Natural killer cell (primary cell): ENCODE results near the gene FUT9. TPM values are rescaled to one million over a fixed set of nuclear protein-coding genes. Genes with fewer than 3 reads are reported as not detected.

Experiments
- ATAC-seq, 3 donors: fragments of 150-1000 bp in 2 of 3; fragments of 200-7000 bp in 1 of 3; cut with Tn5 transposase; 1 replicate in 1 of 3; 2 replicates in 2 of 3; pipeline ENCODE4 v1.10.0; 2021; ENCODE audit warnings: mild to moderate bottlenecking in 2 of 3, moderate library complexity in 2 of 3
- DNase-seq, 2 donors: peaks; one replicate each; pipeline versions ENCODE4 v3.0.0 to v3.0.0-alpha.2; 2013 to 2021; ENCODE audit warnings: mixed read lengths in 1 of 2
- H3K27ac ChIP-seq: one replicate; pipeline ENCODE4 v1.5.1; 2013; ENCODE audit warnings: mild to moderate bottlenecking, low read length
- H3K27me3 ChIP-seq: one replicate; pipeline ENCODE4 v1.6.1; 2013; ENCODE audit warnings: low read length; ENCODE audit not compliant: control insufficient read depth, insufficient read depth
- H3K36me3 ChIP-seq: one replicate; pipeline ENCODE4 v1.6.1; 2013; ENCODE audit warnings: low read length; ENCODE audit not compliant: control insufficient read depth, insufficient read depth
- H3K4me1 ChIP-seq: one replicate; pipeline ENCODE4 v1.6.1; 2013; ENCODE audit warnings: low read length; ENCODE audit not compliant: control insufficient read depth, insufficient read depth
- H3K4me3 ChIP-seq: one replicate; pipeline ENCODE4 v1.5.1; 2013; ENCODE audit warnings: low read length
- H3K9me3 ChIP-seq: one replicate; pipeline ENCODE4 v1.6.1; 2013; ENCODE audit warnings: low read length; ENCODE audit not compliant: control insufficient read depth, insufficient read depth
- H3K27ac Mint-ChIP-seq, 2 donors: one replicate each; pipeline ENCODE4 v1.8.0; 2022; ENCODE audit warnings: mild to moderate bottlenecking in 2 of 2, mixed read lengths in 2 of 2, moderate library complexity in 1 of 2
- H3K27me3 Mint-ChIP-seq, 2 donors: one replicate each; pipeline ENCODE4 v1.8.0; 2022; ENCODE audit warnings: low read depth in 2 of 2, mixed read lengths in 2 of 2
- H3K36me3 Mint-ChIP-seq: one replicate; pipeline ENCODE4 v1.8.0; 2022; ENCODE audit warnings: mixed read lengths
- H3K4me1 Mint-ChIP-seq, 2 donors: one replicate each; pipeline ENCODE4 v1.8.0; 2022; ENCODE audit warnings: mixed read lengths in 2 of 2
- H3K4me3 Mint-ChIP-seq: one replicate; pipeline ENCODE4 v1.8.0; 2022; ENCODE audit warnings: mild to moderate bottlenecking, moderate library complexity, mixed read lengths
- H3K9me3 Mint-ChIP-seq, 2 donors: one replicate each; pipeline ENCODE4 v1.8.0; 2022; ENCODE audit warnings: mixed read lengths in 2 of 2
- WGBS: methylation state at CpG from one replicate; pipeline ENCODE4 v1.1.7; 2013; ENCODE audit warnings: missing lambda C conversion rate; ENCODE audit not compliant: insufficient coverage; 5-methylcytosine and 5-hydroxymethylcytosine counted together
- intact Hi-C: fragments of 100-400 bp; cut with micrococcal nuclease; formaldehyde crosslinking; loops from one replicate; pipeline ENCODE4 v1.14.2; 2022
- total RNA-seq, 4 donors: library from RNA; stranded (reverse); fragments of 120-200 nt in 1 of 4; gene quantifications; one replicate each; pipeline versions ENCODE4 v1.2.3 to v1.2.4, GENCODE V29; 2013 to 2022
- TF ChIP-seq, protein P1 (sequence below): fragments of 200-600 bp; IDR thresholded peaks from one replicate; pipeline ENCODE4 v1.8.0; 2022; ENCODE audit warnings: antibody characterized with exemption

FUT9 gene
- total RNA-seq, 3 donors from 2014 or later (not counting 1 experiment from before 2014, with no cell fraction given), result not detected

DNA sequence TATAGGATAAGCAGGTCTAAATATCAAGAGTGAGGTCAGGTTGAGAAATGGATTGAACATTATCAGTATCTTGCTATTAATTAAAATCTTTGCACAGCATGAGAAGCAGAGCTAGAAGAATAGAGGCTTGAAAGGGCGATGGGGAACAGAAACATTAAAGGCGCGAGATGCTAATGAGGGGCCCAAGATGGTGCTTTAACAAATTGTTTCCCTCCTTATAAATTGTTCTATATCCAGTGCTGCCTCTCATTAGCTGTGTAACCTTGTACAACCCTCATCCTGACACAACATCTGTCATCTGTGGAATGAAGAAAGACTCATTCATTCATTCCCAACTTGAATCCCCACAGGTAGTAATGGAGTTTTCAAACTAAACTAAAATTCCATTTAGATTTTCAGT, 57.8 kb downstream of the FUT9 start:
- H3K4me1 Mint-ChIP-seq, result no peaks in the 10 kb centered on the region
- DNase-seq, result no peak
- peaks cover 2 to 9% of the 10 kb centered on the region in 2 donors for H3K9me3 Mint-ChIP-seq
- Histone ChIP-seq H3K27me3 (no peaks in the 10 kb centered on the region), H3K27ac (no peak overlapping the region), H3K9me3 (no peaks in the 10 kb centered on the region), H3K4me3 (no peak overlapping the region), H3K4me1 (no peaks in the 10 kb centered on the region), H3K36me3 (no peaks in the 10 kb centered on the region)
- no peak overlapping the region for H3K4me3 Mint-ChIP-seq
- H3K36me3 Mint-ChIP-seq, result no peaks in the 10 kb centered on the region
- no peak overlapping the region for H3K27ac Mint-ChIP-seq
- TF ChIP-seq, protein P1, sequence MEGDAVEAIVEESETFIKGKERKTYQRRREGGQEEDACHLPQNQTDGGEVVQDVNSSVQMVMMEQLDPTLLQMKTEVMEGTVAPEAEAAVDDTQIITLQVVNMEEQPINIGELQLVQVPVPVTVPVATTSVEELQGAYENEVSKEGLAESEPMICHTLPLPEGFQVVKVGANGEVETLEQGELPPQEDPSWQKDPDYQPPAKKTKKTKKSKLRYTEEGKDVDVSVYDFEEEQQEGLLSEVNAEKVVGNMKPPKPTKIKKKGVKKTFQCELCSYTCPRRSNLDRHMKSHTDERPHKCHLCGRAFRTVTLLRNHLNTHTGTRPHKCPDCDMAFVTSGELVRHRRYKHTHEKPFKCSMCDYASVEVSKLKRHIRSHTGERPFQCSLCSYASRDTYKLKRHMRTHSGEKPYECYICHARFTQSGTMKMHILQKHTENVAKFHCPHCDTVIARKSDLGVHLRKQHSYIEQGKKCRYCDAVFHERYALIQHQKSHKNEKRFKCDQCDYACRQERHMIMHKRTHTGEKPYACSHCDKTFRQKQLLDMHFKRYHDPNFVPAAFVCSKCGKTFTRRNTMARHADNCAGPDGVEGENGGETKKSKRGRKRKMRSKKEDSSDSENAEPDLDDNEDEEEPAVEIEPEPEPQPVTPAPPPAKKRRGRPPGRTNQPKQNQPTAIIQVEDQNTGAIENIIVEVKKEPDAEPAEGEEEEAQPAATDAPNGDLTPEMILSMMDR, result no peak
- intact Hi-C loops, result no loop called here
- no peaks in the 10 kb centered on the region for H3K27me3 Mint-ChIP-seq
- no peak for ATAC-seq
- WGBS, result 100% methylated on average over 3 of the region's 3 CpGs

DNA sequence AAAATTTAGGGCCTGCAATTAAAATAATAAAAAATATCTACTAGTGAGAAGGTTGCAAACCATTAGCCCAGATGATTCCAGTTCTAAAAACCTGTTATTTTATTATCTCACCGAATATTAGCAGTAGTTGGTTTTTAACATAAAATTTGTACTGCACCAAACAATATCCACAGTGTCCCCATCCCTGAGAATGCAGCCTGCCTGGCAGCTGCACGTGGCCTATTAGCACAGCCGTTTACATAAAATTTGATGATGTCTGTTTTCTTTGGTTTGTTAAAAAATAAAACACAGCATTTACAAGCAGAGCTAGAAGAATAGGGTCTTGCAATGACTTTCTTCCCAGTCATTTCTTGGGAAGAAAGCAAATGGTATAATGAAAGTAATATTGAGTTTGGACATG, 58.2 kb downstream of the FUT9 start:
- H3K4me1 ChIP-seq, result no peaks in the 10 kb centered on the region
- no peaks in the 10 kb centered on the region for H3K27me3 Mint-ChIP-seq
- TF ChIP-seq, protein P1, result no peak
- DNase-seq (no peak), ATAC-seq (no peak)
- H3K4me1 Mint-ChIP-seq, result no peaks in the 10 kb centered on the region
- no peaks in the 10 kb centered on the region for H3K36me3 Mint-ChIP-seq
- intact Hi-C loops, result no loop called here
- no peaks in the 10 kb centered on the region for H3K27me3 ChIP-seq
- H3K27ac Mint-ChIP-seq, result no peak overlapping the region
- no peaks in the 10 kb centered on the region for H3K36me3 ChIP-seq
- H3K27ac ChIP-seq, result no peak overlapping the region
- no peak overlapping the region for H3K4me3 Mint-ChIP-seq
- H3K4me3 ChIP-seq, result no peak overlapping the region
- no peaks in the 10 kb centered on the region for H3K9me3 ChIP-seq
- 60% methylated on average over 2 of the region's 3 CpGs for WGBS
- peaks cover 0 to 9% of the 10 kb centered on the region in 2 donors for H3K9me3 Mint-ChIP-seq

DNA sequence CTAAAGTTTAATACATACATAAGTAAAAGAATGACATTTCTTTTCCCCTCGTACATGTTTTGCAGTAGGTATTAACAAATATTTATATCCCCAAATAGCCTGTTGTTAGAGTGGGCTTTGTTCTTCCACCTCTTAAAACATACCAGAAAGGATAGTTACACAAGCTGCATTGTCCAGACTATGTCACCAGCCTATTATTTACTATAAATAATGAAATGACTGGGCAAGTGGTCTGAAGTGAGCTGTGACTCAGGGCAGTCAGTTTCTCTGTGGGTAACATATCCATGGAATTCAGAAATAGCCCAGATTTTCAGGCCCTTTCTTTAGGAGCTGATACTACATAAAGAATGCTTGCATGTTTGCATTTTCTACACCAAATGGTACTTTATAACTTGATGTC, 60.1 kb downstream of the FUT9 start:
- H3K27ac ChIP-seq, result no peak overlapping the region
- no peaks in the 10 kb centered on the region for H3K27me3 Mint-ChIP-seq
- no peaks in the 10 kb centered on the region for H3K9me3 ChIP-seq
- no CpG with 5 or more reads among the region's 1 CpG for WGBS
- intact Hi-C loops, result no loop called here
- TF ChIP-seq, protein P1, result no peak
- no peak overlapping the region for H3K4me3 Mint-ChIP-seq
- ATAC-seq (no peak), DNase-seq (no peak)
- H3K4me1 ChIP-seq, result no peaks in the 10 kb centered on the region
- H3K4me1 Mint-ChIP-seq, result no peaks in the 10 kb centered on the region
- no peaks in the 10 kb centered on the region for H3K36me3 Mint-ChIP-seq
- no peaks in the 10 kb centered on the region for H3K36me3 ChIP-seq
- peaks cover 2 to 10% of the 10 kb centered on the region in 2 donors for H3K9me3 Mint-ChIP-seq
- no peak overlapping the region for H3K27ac Mint-ChIP-seq
- H3K27me3 ChIP-seq, result no peaks in the 10 kb centered on the region
- no peak overlapping the region for H3K4me3 ChIP-seq

DNA sequence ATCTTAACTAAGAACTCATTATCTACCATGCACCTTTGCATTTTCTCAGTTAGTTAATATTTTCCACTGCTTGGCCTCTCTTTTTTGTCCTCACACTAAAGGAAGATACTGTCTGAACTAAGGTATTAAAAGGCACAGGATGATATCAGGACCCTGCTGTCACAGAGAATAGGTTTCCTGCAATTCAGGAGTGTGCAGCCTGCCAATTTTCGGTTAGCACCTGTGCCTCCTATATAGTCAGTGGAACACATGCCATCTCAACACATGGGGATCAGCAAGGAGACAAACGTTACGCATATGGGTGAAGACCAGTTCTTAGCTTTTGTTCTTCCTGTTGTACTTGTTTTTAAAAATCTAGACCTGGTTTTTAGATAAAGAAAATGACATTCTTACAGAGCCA, 71.0 kb downstream of the FUT9 start:
- peaks cover 4 to 10% of the 10 kb centered on the region in 2 donors for H3K9me3 Mint-ChIP-seq
- Histone ChIP-seq H3K27ac (no peak overlapping the region), H3K4me1 (no peaks in the 10 kb centered on the region), H3K9me3 (no peaks in the 10 kb centered on the region), H3K4me3 (no peak overlapping the region), H3K36me3 (no peaks in the 10 kb centered on the region), H3K27me3 (no peaks in the 10 kb centered on the region)
- WGBS, result 88% methylated on average over 3 of the region's 3 CpGs
- ATAC-seq, result no peak
- H3K36me3 Mint-ChIP-seq, result no peaks in the 10 kb centered on the region
- H3K4me1 Mint-ChIP-seq, result no peaks in the 10 kb centered on the region
- no peak for DNase-seq
- no peak overlapping the region for H3K27ac Mint-ChIP-seq
- no peak overlapping the region for H3K4me3 Mint-ChIP-seq
- TF ChIP-seq, protein P1, result no peak
- intact Hi-C loops, result no loop called here
- H3K27me3 Mint-ChIP-seq, result no peaks in the 10 kb centered on the region
